Measurements from ENCODE around the gene COBL.

COBL gene

GRCh38 chr7:51297986-51298385, 18.6 kb downstream of the COBL start:
- POLR2A ChIA-PET: no interaction called here
- CTCF ChIA-PET: no interaction called here
- TF ChIP-seq BHLHE40 (IDR thresholded peaks at IDR 0.05; ENCODE audit: borderline replicate concordance) (no peak), ZNF384 (IDR thresholded peaks at IDR 0.05) (no peak), PKNOX1 (IDR thresholded peaks at IDR 0.05) (no peak), TARDBP (IDR thresholded peaks at IDR 0.05) (no peak), CTBP1 (IDR thresholded peaks at IDR 0.05; ENCODE audit: borderline replicate concordance) (no peak), LEF1 (IDR thresholded peaks at IDR 0.05; ENCODE audit: borderline replicate concordance) (no peak), NFRKB (IDR thresholded peaks at IDR 0.05) (no peak), SUZ12 (IDR thresholded peaks at IDR 0.05) (no peak), FOXM1 (IDR thresholded peaks at IDR 0.05; ENCODE audit: borderline replicate concordance) (no peak), L3MBTL2 (conservative IDR thresholded peaks at IDR 0.05) (no peak), SP1 (IDR thresholded peaks at IDR 0.05) (no peak), ARNT (IDR thresholded peaks at IDR 0.05) (no peak)
- no peak for DNase-seq (ENCODE audit: extremely low spot score)

GRCh38 chr7:51295440-51296245, 21.0 kb downstream of the COBL start:
- ChIA-PET POLR2A (no interaction called here), CTCF (no interaction called here)
- TF ChIP-seq ELF4 (IDR thresholded peaks at IDR 0.05): no peak
- TF ChIP-seq HDGF (IDR thresholded peaks at IDR 0.05; ENCODE audit: borderline replicate concordance): no peak
- no peak for TF ChIP-seq L3MBTL2 (conservative IDR thresholded peaks at IDR 0.05)
- no peak for TF ChIP-seq CTBP1 (IDR thresholded peaks at IDR 0.05; ENCODE audit: borderline replicate concordance)
- no peak for TF ChIP-seq FOXA1 (IDR thresholded peaks at IDR 0.05)
- TF ChIP-seq FOXK2 (IDR thresholded peaks at IDR 0.05): no peak
- TF ChIP-seq ZNF384 (IDR thresholded peaks at IDR 0.05): no peak
- TF ChIP-seq TARDBP (IDR thresholded peaks at IDR 0.05): no peak
- no peak for TF ChIP-seq SP1 (IDR thresholded peaks at IDR 0.05)
- no peak for TF ChIP-seq BHLHE40 (IDR thresholded peaks at IDR 0.05; ENCODE audit: borderline replicate concordance)
- TF ChIP-seq NFRKB (IDR thresholded peaks at IDR 0.05): no peak
- TF ChIP-seq FOXM1 (IDR thresholded peaks at IDR 0.05; ENCODE audit: borderline replicate concordance): no peak
- DNase-seq (ENCODE audit: extremely low spot score): no peak

- no peak for DNase-seq (ENCODE audit: extremely low spot score)
- ChIA-PET POLR2A (no interaction called here), CTCF (no interaction called here)
- TF ChIP-seq HDGF (IDR thresholded peaks at IDR 0.05; ENCODE audit: borderline replicate concordance) (no peak), BHLHE40 (IDR thresholded peaks at IDR 0.05; ENCODE audit: borderline replicate concordance) (no peak), ELF4 (IDR thresholded peaks at IDR 0.05) (no peak), NFRKB (IDR thresholded peaks at IDR 0.05) (no peak), FOXA1 (IDR thresholded peaks at IDR 0.05) (no peak), L3MBTL2 (conservative IDR thresholded peaks at IDR 0.05) (no peak), PKNOX1 (IDR thresholded peaks at IDR 0.05) (no peak), ARNT (IDR thresholded peaks at IDR 0.05) (no peak), SUZ12 (IDR thresholded peaks at IDR 0.05) (no peak), FOXM1 (IDR thresholded peaks at IDR 0.05; ENCODE audit: borderline replicate concordance) (no peak), ZNF384 (IDR thresholded peaks at IDR 0.05) (no peak), TARDBP (IDR thresholded peaks at IDR 0.05) (no peak)
These were observed 24.0 kb downstream of the COBL start for GRCh38 chr7:51292596-51292995.

- CTCF ChIA-PET: no interaction called here
- no peak for DNase-seq (ENCODE audit: extremely low spot score)
- TF ChIP-seq SUZ12 (IDR thresholded peaks at IDR 0.05) (no peak), TARDBP (IDR thresholded peaks at IDR 0.05) (no peak), L3MBTL2 (conservative IDR thresholded peaks at IDR 0.05) (no peak), FOXA1 (IDR thresholded peaks at IDR 0.05) (no peak), LEF1 (IDR thresholded peaks at IDR 0.05; ENCODE audit: borderline replicate concordance) (no peak), HDGF (IDR thresholded peaks at IDR 0.05; ENCODE audit: borderline replicate concordance) (no peak), NFRKB (IDR thresholded peaks at IDR 0.05) (no peak), ARNT (IDR thresholded peaks at IDR 0.05) (no peak), CTBP1 (IDR thresholded peaks at IDR 0.05; ENCODE audit: borderline replicate concordance) (no peak), ELF4 (IDR thresholded peaks at IDR 0.05) (no peak), PKNOX1 (IDR thresholded peaks at IDR 0.05) (no peak), ZNF384 (IDR thresholded peaks at IDR 0.05) (no peak), BHLHE40 (IDR thresholded peaks at IDR 0.05; ENCODE audit: borderline replicate concordance) (no peak), FOXK2 (IDR thresholded peaks at IDR 0.05) (no peak), FOXM1 (IDR thresholded peaks at IDR 0.05; ENCODE audit: borderline replicate concordance) (no peak), SP1 (IDR thresholded peaks at IDR 0.05) (no peak)
- POLR2A ChIA-PET: no interaction called here
These were observed 25.7 kb downstream of the COBL start for GRCh38 chr7:51290702-51291540.

GRCh38 chr7:51290304-51290637, 26.3 kb downstream of the COBL start:
- ChIA-PET CTCF (interaction anchor here (2.0 kb wide), 1 partner anchor 10 kb away, joined by 4 read pairs; no protein-coding TSS in a partner anchor), POLR2A (no interaction called here)
- DNase-seq (ENCODE audit: extremely low spot score): no peak
- no peak for TF ChIP-seq ARNT (IDR thresholded peaks at IDR 0.05)
- TF ChIP-seq LEF1 (IDR thresholded peaks at IDR 0.05; ENCODE audit: borderline replicate concordance): no peak
- no peak for TF ChIP-seq NFRKB (IDR thresholded peaks at IDR 0.05)
- no peak for TF ChIP-seq PKNOX1 (IDR thresholded peaks at IDR 0.05)
- TF ChIP-seq FOXK2 (IDR thresholded peaks at IDR 0.05): no peak
- TF ChIP-seq SUZ12 (IDR thresholded peaks at IDR 0.05): no peak
- TF ChIP-seq CTBP1 (IDR thresholded peaks at IDR 0.05; ENCODE audit: borderline replicate concordance): no peak
- TF ChIP-seq ELF4 (IDR thresholded peaks at IDR 0.05): no peak
- TF ChIP-seq L3MBTL2 (conservative IDR thresholded peaks at IDR 0.05): no peak
- no peak for TF ChIP-seq TARDBP (IDR thresholded peaks at IDR 0.05)
- no peak for TF ChIP-seq ZNF384 (IDR thresholded peaks at IDR 0.05)
- TF ChIP-seq HDGF (IDR thresholded peaks at IDR 0.05; ENCODE audit: borderline replicate concordance): no peak
- TF ChIP-seq FOXM1 (IDR thresholded peaks at IDR 0.05; ENCODE audit: borderline replicate concordance): no peak
- no peak for TF ChIP-seq SP1 (IDR thresholded peaks at IDR 0.05)
- TF ChIP-seq FOXA1 (IDR thresholded peaks at IDR 0.05): no peak
- no peak for TF ChIP-seq BHLHE40 (IDR thresholded peaks at IDR 0.05; ENCODE audit: borderline replicate concordance)
